Transverse colon (tissue), 4 donors: Measurements from ENCODE around the gene ATF7IP2. TPM values are rescaled to one million over a fixed set of nuclear protein-coding genes. Genes with fewer than 3 reads are reported as not detected.

ENCODE experiments used
- DNase-seq: peaks from one replicate; pipeline ENCODE4 v3.0.0-alpha.2; 2019
- H3K27ac ChIP-seq, 4 donors: fragments of 200-600 bp; sonication (generic); 2 replicates each; pipeline ENCODE4 v1.5.1; 2016 to 2018; ENCODE audit warnings: inconsistent platforms in 4 of 4
- H3K27me3 ChIP-seq: fragments of 200-600 bp; sonication (generic); 2 replicates; pipeline ENCODE4 v1.5.1; 2017; ENCODE audit warnings: inconsistent platforms
- H3K36me3 ChIP-seq, 4 donors: fragments of 200-600 bp; sonication (generic); 2 replicates each; pipeline ENCODE4 v1.5.1; 2017 to 2019; ENCODE audit warnings: inconsistent platforms in 4 of 4
- H3K4me1 ChIP-seq, 4 donors: fragments of 200-600 bp; sonication (generic); 2 replicates each; pipeline ENCODE4 v1.5.1; 2017 to 2020; ENCODE audit warnings: inconsistent platforms in 4 of 4
- H3K4me3 ChIP-seq, 4 donors: fragments of 200-600 bp; sonication (generic); 1 replicate in 1 of 4; 2 replicates in 3 of 4; pipeline versions ENCODE4 v1.5.1 to v1.6.1; 2017 to 2019; ENCODE audit warnings: inconsistent platforms in 4 of 4
- H3K9me3 ChIP-seq, 2 donors: fragments of 200-600 bp; sonication (generic); 2 replicates each; pipeline ENCODE4 v1.5.1; 2017 to 2019; ENCODE audit warnings: inconsistent platforms in 2 of 2
- EP300 ChIP-seq: sonication (generic); formaldehyde crosslinking; IDR thresholded peaks from one replicate; pipeline ENCODE4 v1.6.1; 2017; ENCODE audit warnings: antibody characterized with exemption, low read depth
- POLR2A ChIP-seq: fragments of 450-650 bp; IDR thresholded peaks from one replicate; pipeline ENCODE4 v1.6.1; 2016; ENCODE audit warnings: antibody characterized with exemption, mild to moderate bottlenecking, moderate library complexity
- POLR2AphosphoS5 ChIP-seq, 3 donors: sonication (generic); formaldehyde crosslinking; IDR thresholded peaks; one replicate each; pipeline ENCODE4 v1.6.1; 2016; ENCODE audit warnings: antibody characterized with exemption in 3 of 3
- WGBS, 2 donors: methylation state at CpG; one replicate each; pipeline ENCODE4 v1.1.5; 2018; ENCODE audit warnings: low coverage in 1 of 2; 5-methylcytosine and 5-hydroxymethylcytosine counted together
- in situ Hi-C, 4 donors: fragments of 200-750 bp; cut with MboI; loops; one replicate each; pipeline versions ENCODE4 v1.15.0 to v1.15.1; 2017; ENCODE audit warnings: low sequenced_read_pairs in 3 of 4, low pct_ligation_motif_present in 1 of 4, low pct_unique_long_range_greater_than_20kb in 1 of 4
- intact Hi-C: fragments of 100-400 bp; cut with DNase I; formaldehyde crosslinking; loops from one replicate; pipeline ENCODE4 v1.15.1; 2023; ENCODE audit warnings: low total_unique reads
- total RNA-seq, 4 donors: library from RNA; depleted of rRNA; stranded (reverse); fragments of >200 nt; gene quantifications; one replicate each; pipeline ENCODE4 v1.1.0, GENCODE V29; 2016
- TF ChIP-seq, protein P1 (sequence below), 5 experiments: fragments of 200-600 bp in 3 of 5; fragments of 450-650 bp in 2 of 5; sonication (generic) in 3 of 5; IDR thresholded peaks; 1 replicate in 2 of 5; 2 replicates in 3 of 5; pipeline ENCODE4 v1.5.1; 2016 to 2017; ENCODE audit warnings: antibody characterized with exemption in 5 of 5, inconsistent platforms in 3 of 5, mild to moderate bottlenecking in 2 of 5, moderate library complexity in 1 of 5

The ATF7IP2 gene
- total RNA-seq, 4 donors from 2014 or later = 1.5 to 22.9 (median 10.8) TPM

DNA sequence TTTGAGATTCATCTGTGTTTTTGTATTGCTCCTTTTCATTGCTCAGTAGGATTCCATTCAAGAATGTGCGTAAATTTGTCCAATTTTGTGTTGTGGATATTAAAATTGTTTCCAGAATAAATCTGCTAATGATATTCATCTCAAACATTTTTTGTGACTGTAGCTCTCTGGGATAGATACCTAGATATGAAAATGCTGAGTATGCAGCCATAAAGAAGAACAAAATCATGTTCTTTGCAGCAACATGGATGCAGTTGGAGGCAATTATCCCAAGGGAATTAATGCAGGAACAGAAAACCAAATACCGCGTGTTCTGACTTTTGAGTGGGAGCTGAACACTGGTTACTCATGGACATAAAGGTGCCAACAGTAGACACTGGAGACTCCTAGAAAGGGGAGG lies 40.2 kb upstream of the ATF7IP2 start:
- 86 to 96% methylated on average over 1 to 3 of the region's 3 CpGs for WGBS, 2 donors
- in situ Hi-C loops = no loop called here
- intact Hi-C loops = no loop called here
- H3K9me3 ChIP-seq = peaks cover under 1 to 11% of the 10 kb centered on the region in 2 donors
- no peak overlapping the region for H3K27ac ChIP-seq
- TF ChIP-seq, protein P1, sequence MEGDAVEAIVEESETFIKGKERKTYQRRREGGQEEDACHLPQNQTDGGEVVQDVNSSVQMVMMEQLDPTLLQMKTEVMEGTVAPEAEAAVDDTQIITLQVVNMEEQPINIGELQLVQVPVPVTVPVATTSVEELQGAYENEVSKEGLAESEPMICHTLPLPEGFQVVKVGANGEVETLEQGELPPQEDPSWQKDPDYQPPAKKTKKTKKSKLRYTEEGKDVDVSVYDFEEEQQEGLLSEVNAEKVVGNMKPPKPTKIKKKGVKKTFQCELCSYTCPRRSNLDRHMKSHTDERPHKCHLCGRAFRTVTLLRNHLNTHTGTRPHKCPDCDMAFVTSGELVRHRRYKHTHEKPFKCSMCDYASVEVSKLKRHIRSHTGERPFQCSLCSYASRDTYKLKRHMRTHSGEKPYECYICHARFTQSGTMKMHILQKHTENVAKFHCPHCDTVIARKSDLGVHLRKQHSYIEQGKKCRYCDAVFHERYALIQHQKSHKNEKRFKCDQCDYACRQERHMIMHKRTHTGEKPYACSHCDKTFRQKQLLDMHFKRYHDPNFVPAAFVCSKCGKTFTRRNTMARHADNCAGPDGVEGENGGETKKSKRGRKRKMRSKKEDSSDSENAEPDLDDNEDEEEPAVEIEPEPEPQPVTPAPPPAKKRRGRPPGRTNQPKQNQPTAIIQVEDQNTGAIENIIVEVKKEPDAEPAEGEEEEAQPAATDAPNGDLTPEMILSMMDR (IDR thresholded peaks at IDR 0.05) = no peak
- TF ChIP-seq EP300 (no peak), POLR2A (no peak), POLR2AphosphoS5 (IDR thresholded peaks at IDR 0.05) (no peak)
- no peak overlapping the region for H3K4me3 ChIP-seq
- H3K4me1 ChIP-seq = no peaks in the 10 kb centered on the region
- H3K36me3 ChIP-seq = no peaks in the 10 kb centered on the region
- H3K27me3 ChIP-seq = no peaks in the 10 kb centered on the region
- no peak for DNase-seq

DNA sequence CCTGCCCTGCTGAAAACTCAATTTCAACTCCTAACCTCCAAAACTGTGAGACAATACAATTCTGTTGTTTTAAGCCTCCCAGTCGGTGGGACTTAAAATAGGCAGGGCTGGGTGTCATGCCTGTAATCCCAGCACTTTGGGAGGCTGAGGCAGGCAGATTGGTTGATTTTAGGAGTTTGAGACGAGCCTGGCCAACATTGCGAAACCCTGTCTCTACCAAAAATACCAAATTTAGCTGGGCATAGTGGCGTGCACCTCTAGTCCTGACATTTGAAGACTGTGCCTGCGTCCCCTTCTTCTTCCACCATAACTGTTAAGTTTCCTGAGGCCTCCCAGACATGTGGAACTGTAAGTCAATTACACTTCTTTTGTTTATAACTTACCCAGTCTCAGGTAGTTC lies 36.0 kb upstream of the ATF7IP2 start:
- H3K27me3 ChIP-seq = no peaks in the 10 kb centered on the region
- DNase-seq = no peak
- no peak overlapping the region for H3K4me3 ChIP-seq
- WGBS, 2 donors = 85 to 89% methylated on average over 1 to 5 of the region's 5 CpGs
- TF ChIP-seq, protein P1 (IDR thresholded peaks at IDR 0.05) = no peak
- no peak for TF ChIP-seq EP300
- TF ChIP-seq POLR2A = no peak
- no peak for TF ChIP-seq POLR2AphosphoS5 (IDR thresholded peaks at IDR 0.05)
- H3K9me3 ChIP-seq = no peaks in the 10 kb centered on the region
- H3K4me1 ChIP-seq = no peaks in the 10 kb centered on the region
- in situ Hi-C loops = no loop called here
- no peak overlapping the region for H3K27ac ChIP-seq
- no peaks in the 10 kb centered on the region for H3K36me3 ChIP-seq
- intact Hi-C loops = no loop called here

DNA sequence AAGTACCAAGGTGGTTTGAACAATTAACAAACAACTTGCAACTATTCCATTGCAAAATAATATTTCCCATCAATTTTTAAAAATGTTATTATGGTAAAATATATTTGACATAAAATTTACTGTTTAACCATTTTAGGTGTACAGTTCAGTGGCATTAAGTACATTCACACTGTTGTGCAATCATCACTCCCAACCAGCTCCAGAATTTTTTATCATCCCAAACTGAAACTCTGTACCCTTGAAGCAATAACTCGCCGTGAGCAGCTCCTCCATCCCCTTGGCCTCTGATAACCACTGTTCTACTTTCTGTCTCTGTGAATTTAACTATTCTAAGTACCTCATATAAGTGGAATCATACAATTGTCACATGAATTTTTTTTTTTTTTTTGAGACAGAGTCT lies 33.6 kb upstream of the ATF7IP2 start:
- H3K4me3 ChIP-seq = no peak overlapping the region
- no peaks in the 10 kb centered on the region for H3K27me3 ChIP-seq
- intact Hi-C loops (no loop called here), in situ Hi-C loops (no loop called here)
- TF ChIP-seq EP300 = no peak
- TF ChIP-seq, protein P1 (IDR thresholded peaks at IDR 0.05) = no peak
- no peaks in the 10 kb centered on the region for H3K4me1 ChIP-seq
- WGBS, 2 donors = 85 to 89% methylated on average over 2 of the region's 2 CpGs
- H3K27ac ChIP-seq = no peak overlapping the region
- H3K9me3 ChIP-seq = no peaks in the 10 kb centered on the region
- H3K36me3 ChIP-seq = no peaks in the 10 kb centered on the region
- DNase-seq = no peak

DNA sequence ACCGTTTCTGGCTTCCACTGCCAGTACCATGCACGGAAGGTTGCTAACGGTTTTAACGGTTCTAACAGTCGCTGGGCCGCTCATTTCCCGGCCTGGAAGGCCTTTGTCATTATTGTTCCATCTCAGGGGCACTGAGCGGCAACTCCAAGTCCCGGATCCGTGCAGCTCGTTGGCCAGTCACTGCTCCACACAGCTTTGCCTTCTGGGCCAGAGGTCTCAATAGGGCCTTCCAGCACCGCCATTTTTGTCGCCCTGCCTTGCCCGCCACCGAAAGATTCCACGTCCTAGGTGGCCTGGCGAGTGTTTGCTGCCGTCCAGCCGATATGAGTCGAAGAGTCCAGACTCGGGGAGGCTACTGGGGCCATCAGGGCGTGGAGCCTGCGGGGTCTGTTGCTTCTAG lies 30.3 kb upstream of the ATF7IP2 start:
- Histone ChIP-seq H3K27ac (no peak overlapping the region), H3K9me3 (no peaks in the 10 kb centered on the region), H3K36me3 (no peaks in the 10 kb centered on the region), H3K4me1 (no peaks in the 10 kb centered on the region), H3K4me3 (no peak overlapping the region), H3K27me3 (no peaks in the 10 kb centered on the region)
- TF ChIP-seq POLR2A (no peak), POLR2AphosphoS5 (IDR thresholded peaks at IDR 0.05) (no peak), EP300 (no peak)
- TF ChIP-seq, protein P1 (IDR thresholded peaks at IDR 0.05) = no peak
- 93 to 98% methylated on average over 10 to 21 of the region's 23 CpGs for WGBS, 2 donors
- in situ Hi-C loops = no loop called here
- intact Hi-C loops = no loop called here
- DNase-seq = no peak
